Endothelial cell of umbilical vein (primary cell): Measurements from ENCODE around the gene THBD. TPM values are rescaled to one million over a fixed set of nuclear protein-coding genes. Genes with fewer than 3 reads are reported as not detected.

ENCODE experiments used
- BruUV-seq: library from RNA; stranded (reverse); fragments of 400-500 nt; replicated peaks from 2 replicates; lab custom pipeline; 2021; lab: Mats Ljungman, UMichigan
- CTCF ChIA-PET: fragments of 300-600, 350-600 bp; sonication (Branson Sonifier 250); formaldehyde crosslinking; loops from one replicate; lab custom pipeline; 2021; ENCODE audit warnings: antibody characterized with exemption, inconsistent platforms; lab: Charles Lee
- POLR2A ChIA-PET: fragments of 300-600, 350-600 bp; sonication (Branson Sonifier 250); formaldehyde crosslinking; loops from one replicate; lab custom pipeline; 2021; ENCODE audit warnings: antibody characterized with exemption, inconsistent platforms; lab: Charles Lee
- DNase-seq: peaks from one replicate; pipeline ENCODE4 v3.0.0-alpha.2; 2011; ENCODE audit warnings: low read depth, low spot score
- FAIRE-seq: peaks from 2 replicates; lab custom pipeline; 2011; peaks lifted over from hg19 to GRCh38; lab: Jason Lieb, UNC
- H2AFZ ChIP-seq: 2 replicates; pipeline ENCODE4 v1.6.0; 2012; ENCODE audit warnings: low read depth, low read length, control low read depth, inconsistent platforms
- H3K27ac ChIP-seq: 2 replicates; pipeline ENCODE4 v1.5.1; 2011; ENCODE audit warnings: low read depth, mild to moderate bottlenecking, control low read depth, low read length, moderate library complexity; ENCODE audit not compliant: insufficient read depth
- H3K27me3 ChIP-seq, 2 experiments: 2 replicates each; pipeline versions ENCODE4 v1.6.0 to v1.6.1; 2011; ENCODE audit warnings: low read length in 2 of 2, mixed read lengths in 1 of 2; ENCODE audit not compliant: control insufficient read depth in 2 of 2, insufficient read depth in 2 of 2
- H3K36me3 ChIP-seq, 2 experiments: 2 replicates in 1 of 2; 3 replicates in 1 of 2; pipeline ENCODE4 v1.5.1; 2011; ENCODE audit warnings: low read length in 2 of 2, mild to moderate bottlenecking in 1 of 2, moderate library complexity in 1 of 2; ENCODE audit not compliant: control insufficient read depth in 2 of 2, insufficient read depth in 2 of 2; ENCODE audit errors: extremely low read depth in 1 of 2
- H3K4me1 ChIP-seq: 3 replicates; pipeline ENCODE4 v1.5.1; 2011; ENCODE audit warnings: mild to moderate bottlenecking, low read length; ENCODE audit not compliant: control insufficient read depth, insufficient read depth; ENCODE audit errors: extremely low read depth
- H3K4me2 ChIP-seq: 2 replicates; pipeline ENCODE4 v1.6.1; 2011; ENCODE audit warnings: low read length, control low read depth, mixed read lengths; ENCODE audit not compliant: insufficient read depth
- H3K4me3 ChIP-seq, 3 experiments: fragments of 200-600 bp in 1 of 3; sonication (generic), shearing (Covaris generic) in 1 of 3; replicated peaks in 1 of 3; 2 replicates each; pipeline ENCODE4 v1.5.1; 2011 to 2016; ENCODE audit warnings: control low read depth in 3 of 3, low read length in 3 of 3, mild to moderate bottlenecking in 2 of 3, inconsistent platforms in 1 of 3, low read depth in 1 of 3, moderate library complexity in 1 of 3; ENCODE audit not compliant: insufficient read depth in 1 of 3
- H3K79me2 ChIP-seq: 2 replicates; pipeline ENCODE4 v1.6.0; 2012; ENCODE audit warnings: low read length, inconsistent platforms; ENCODE audit not compliant: control insufficient read depth, insufficient read depth
- H3K9ac ChIP-seq: replicated peaks from 2 replicates; pipeline ENCODE3; 2011; ENCODE audit warnings: low read length, control low read depth; ENCODE audit not compliant: insufficient read depth; ENCODE audit errors: extremely low read depth
- H3K9me1 ChIP-seq: replicated peaks from 3 replicates; pipeline ENCODE4 v1.6.0; 2011; ENCODE audit warnings: mild to moderate bottlenecking, low read length; ENCODE audit not compliant: control insufficient read depth, insufficient read depth; ENCODE audit errors: extremely low read depth
- H3K9me3 ChIP-seq: replicated peaks from 2 replicates; pipeline ENCODE4 v1.5.1; 2012; ENCODE audit warnings: low read length, inconsistent platforms; ENCODE audit not compliant: control insufficient read depth, insufficient read depth
- H4K20me1 ChIP-seq: replicated peaks from 2 replicates; pipeline ENCODE3; 2011; ENCODE audit warnings: mild to moderate bottlenecking, low read length; ENCODE audit not compliant: control insufficient read depth, insufficient read depth; ENCODE audit errors: extremely low read depth
- EZH2 ChIP-seq: IDR thresholded peaks from 2 replicates; pipeline ENCODE4 v1.6.1; 2012; ENCODE audit warnings: borderline replicate concordance, low read depth, mild to moderate bottlenecking, moderate library complexity, low read length, inconsistent platforms; ENCODE audit not compliant: severe bottlenecking
- FOS ChIP-seq: IDR thresholded peaks from 2 replicates; pipeline ENCODE4 v1.6.1; 2011; ENCODE audit warnings: mild to moderate bottlenecking, low read length, moderate library complexity, borderline replicate concordance; ENCODE audit not compliant: insufficient read depth
- GATA2 ChIP-seq: IDR thresholded peaks from 2 replicates; pipeline ENCODE4 v1.7.0; 2011; ENCODE audit warnings: low read depth, mild to moderate bottlenecking, moderate library complexity, mixed read lengths, low read length; ENCODE audit not compliant: insufficient read length, insufficient read depth
- JUN ChIP-seq: IDR thresholded peaks from 2 replicates; pipeline ENCODE4 v1.6.1; 2011; ENCODE audit warnings: borderline replicate concordance, low read depth; ENCODE audit not compliant: insufficient read length, insufficient read depth
- MYC ChIP-seq: IDR thresholded peaks from one replicate; pipeline ENCODE4 v1.6.1; 2011; ENCODE audit warnings: mild to moderate bottlenecking, low read depth, low read length
- POLR2A ChIP-seq: IDR thresholded peaks from 2 replicates; pipeline ENCODE4 v1.6.1; 2012; ENCODE audit warnings: low read depth, mild to moderate bottlenecking, control low read depth, low read length
- POLR2AphosphoS5 ChIP-seq: IDR thresholded peaks from 2 replicates; pipeline ENCODE4 v1.6.1; 2012; ENCODE audit warnings: low read depth, mild to moderate bottlenecking, control low read depth, low read length, moderate library complexity; ENCODE audit not compliant: insufficient read depth
- dilution Hi-C: fragments of 300-500 bp; cut with MboI; formaldehyde crosslinking; loops from one replicate; pipeline ENCODE4 v1.15.0; 2019; ENCODE audit warnings: low sequenced_read_pairs; ENCODE audit not compliant: extremely low pct_ligation_motif_present
- intact Hi-C: fragments of 100-400 bp; cut with micrococcal nuclease; formaldehyde crosslinking; loops from one replicate; pipeline ENCODE4 v1.10.0; 2022
- polyA plus RNA-seq, 4 experiments: library from polyadenylated mRNA; depleted of rRNA in 3 of 4; stranded (reverse) in 3 of 4; unstranded in 1 of 4; fragments of >200 nt; gene quantifications; 2 replicates each; pipeline versions ENCODE4 v1.2.1 to v1.2.3, GENCODE V29; 2011 to 2012; ENCODE audit warnings: missing spikeins in 1 of 4
- total RNA-seq: library from RNA; stranded (reverse); gene quantifications from 2 replicates; pipeline ENCODE4 v1.2.3, GENCODE V29; 2021
- TF ChIP-seq, protein P1 (sequence below): IDR thresholded peaks from 2 replicates; pipeline ENCODE4 v1.6.1; 2011; ENCODE audit not compliant: insufficient read depth, insufficient read length
- TF ChIP-seq, protein P2 (sequence below), 2 donors: IDR thresholded peaks; 1 replicate in 1 of 2; 2 replicates in 1 of 2; pipeline ENCODE4 v1.5.1; 2011; ENCODE audit warnings: low read length in 2 of 2, mild to moderate bottlenecking in 2 of 2, moderate library complexity in 2 of 2, control low read depth in 1 of 2, inconsistent platforms in 1 of 2, low read depth in 1 of 2; ENCODE audit not compliant: insufficient read depth in 1 of 2; ENCODE audit errors: extremely low read depth in 1 of 2

Gene THBD
- total and polyA plus RNA-seq, 2 donors (not counting 3 experiments of a cell fraction or from before 2014, with no cell fraction given): 17.1 to 28.0 TPM

DNA sequence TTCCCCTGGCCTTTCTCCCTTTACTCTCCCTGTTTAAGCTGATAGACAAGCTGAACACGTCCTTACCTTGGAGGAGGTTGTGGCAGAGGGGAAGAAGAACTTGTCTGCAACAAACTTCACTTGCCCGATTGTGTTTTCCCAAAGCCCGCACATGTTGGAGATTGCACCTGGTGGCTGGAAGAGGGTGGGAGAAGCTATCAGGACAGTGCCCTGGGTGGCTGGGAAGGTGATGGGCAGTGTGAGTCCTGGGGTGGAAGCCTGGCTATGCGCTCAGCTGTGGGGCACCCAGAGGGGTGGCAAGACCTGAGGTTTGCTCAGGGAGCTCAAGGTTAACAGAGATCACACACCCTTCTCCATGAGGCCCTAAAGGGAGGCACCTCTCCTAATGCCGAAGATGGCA lies 39.4 kb downstream of the THBD start:
- H3K27me3 ChIP-seq: no peaks in the 10 kb centered on the region
- H4K20me1 ChIP-seq: no peaks in the 10 kb centered on the region
- no peak overlapping the region for H3K9ac ChIP-seq
- H3K9me3 ChIP-seq: no peaks in the 10 kb centered on the region
- ChIA-PET CTCF (interaction anchor here (1.0 to 1.5 kb wide), 2 partner anchors 24 to 318 kb away, joined by 3 read pairs; no protein-coding TSS in a partner anchor), POLR2A (no interaction called here)
- H3K4me1 ChIP-seq: no peaks in the 10 kb centered on the region
- no peaks in the 10 kb centered on the region for H3K79me2 ChIP-seq
- H3K4me2 ChIP-seq: no peak overlapping the region
- intact Hi-C loops: no loop called here
- no peak overlapping the region for H2AFZ ChIP-seq
- H3K4me3 ChIP-seq: no peak overlapping the region
- H3K36me3 ChIP-seq: no peaks in the 10 kb centered on the region
- no peak for TF ChIP-seq FOS
- no peak for TF ChIP-seq POLR2A
- no peak for TF ChIP-seq MYC
- TF ChIP-seq, protein P1, sequence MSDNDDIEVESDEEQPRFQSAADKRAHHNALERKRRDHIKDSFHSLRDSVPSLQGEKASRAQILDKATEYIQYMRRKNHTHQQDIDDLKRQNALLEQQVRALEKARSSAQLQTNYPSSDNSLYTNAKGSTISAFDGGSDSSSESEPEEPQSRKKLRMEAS: no peak
- TF ChIP-seq, protein P2, sequence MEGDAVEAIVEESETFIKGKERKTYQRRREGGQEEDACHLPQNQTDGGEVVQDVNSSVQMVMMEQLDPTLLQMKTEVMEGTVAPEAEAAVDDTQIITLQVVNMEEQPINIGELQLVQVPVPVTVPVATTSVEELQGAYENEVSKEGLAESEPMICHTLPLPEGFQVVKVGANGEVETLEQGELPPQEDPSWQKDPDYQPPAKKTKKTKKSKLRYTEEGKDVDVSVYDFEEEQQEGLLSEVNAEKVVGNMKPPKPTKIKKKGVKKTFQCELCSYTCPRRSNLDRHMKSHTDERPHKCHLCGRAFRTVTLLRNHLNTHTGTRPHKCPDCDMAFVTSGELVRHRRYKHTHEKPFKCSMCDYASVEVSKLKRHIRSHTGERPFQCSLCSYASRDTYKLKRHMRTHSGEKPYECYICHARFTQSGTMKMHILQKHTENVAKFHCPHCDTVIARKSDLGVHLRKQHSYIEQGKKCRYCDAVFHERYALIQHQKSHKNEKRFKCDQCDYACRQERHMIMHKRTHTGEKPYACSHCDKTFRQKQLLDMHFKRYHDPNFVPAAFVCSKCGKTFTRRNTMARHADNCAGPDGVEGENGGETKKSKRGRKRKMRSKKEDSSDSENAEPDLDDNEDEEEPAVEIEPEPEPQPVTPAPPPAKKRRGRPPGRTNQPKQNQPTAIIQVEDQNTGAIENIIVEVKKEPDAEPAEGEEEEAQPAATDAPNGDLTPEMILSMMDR (IDR thresholded peaks at IDR 0.05; ENCODE audit: extremely low read depth in 1 of 2, insufficient read depth in 1 of 2, low read depth in 1 of 2, low read length in 2 of 2): no peak
- TF ChIP-seq EZH2: no peak
- no peak for TF ChIP-seq JUN
- no peak for TF ChIP-seq GATA2
- TF ChIP-seq POLR2AphosphoS5: no peak
- no peak overlapping the region for H3K27ac ChIP-seq
- dilution Hi-C loops: no loop called here
- H3K9me1 ChIP-seq: no peaks in the 10 kb centered on the region
- no TSS peak for BruUV-seq
- no peak for FAIRE-seq
- no peak for DNase-seq
